SIG-M5 treated with dmso at 0.1 percent for 504 hours (cell line): ENCODE data around the gene PLIN5.
A peak's percentile ranks its signal among the peaks of the same experiment; 100 is the strongest.
"Not testable (repeated sequence)": the region's sequence is repeated elsewhere in the genome, so short reads cannot be mapped to it uniquely, and the experiment has no call there.

ENCODE experiments used
- DNase-seq: peaks from one replicate; lab custom pipeline; 2025; ENCODE audit not compliant: unreplicated experiment; lab: John Stamatoyannopoulos, UW

Gene PLIN5

DNA sequence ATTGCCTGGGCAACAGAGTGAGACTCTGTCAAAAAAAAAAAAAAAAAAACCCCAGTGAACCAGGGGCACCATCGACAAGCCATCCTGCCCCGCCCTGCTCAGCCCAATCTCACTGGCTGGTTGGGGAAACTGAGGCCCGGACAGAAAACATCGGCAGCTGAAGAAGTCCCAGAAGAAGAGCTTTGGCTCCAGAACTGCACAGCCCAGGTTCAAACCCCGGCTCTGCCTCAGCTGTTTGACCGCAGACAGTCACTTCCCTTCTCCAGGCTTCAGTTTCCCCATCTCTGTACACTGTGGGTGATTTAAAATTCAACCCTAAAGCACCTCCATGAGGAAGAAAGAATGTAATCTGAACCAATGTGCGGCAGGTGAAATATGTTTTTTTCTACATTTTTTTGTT, 33.9 kb upstream of the PLIN5 start:
- DNase-seq, result peak; percentile 66

DNA sequence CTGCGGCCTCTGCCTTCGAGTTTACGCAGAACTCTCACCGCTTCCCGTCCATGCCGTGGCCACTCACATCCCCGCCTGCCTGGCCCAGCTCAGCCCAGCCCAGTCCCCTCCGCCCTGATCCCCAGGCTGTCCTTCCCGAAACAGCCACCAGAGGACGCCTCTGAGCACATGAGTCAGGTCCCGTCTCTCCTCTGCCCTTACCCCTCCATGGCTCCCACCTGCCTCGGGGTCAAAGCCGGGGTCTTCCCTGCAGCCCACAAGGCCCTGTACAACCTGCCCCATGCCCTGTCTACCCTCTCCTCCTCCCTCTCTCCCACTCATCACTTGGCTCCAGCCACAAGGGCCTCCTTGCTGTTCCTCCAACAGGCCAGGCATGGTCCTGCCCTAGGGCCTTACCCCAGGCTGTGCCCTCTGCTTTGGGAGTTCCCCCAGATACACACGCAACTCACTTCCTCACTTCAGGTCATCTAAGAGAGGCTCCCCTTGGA, 32.6 kb upstream of the PLIN5 start:
- no peak for DNase-seq

DNA sequence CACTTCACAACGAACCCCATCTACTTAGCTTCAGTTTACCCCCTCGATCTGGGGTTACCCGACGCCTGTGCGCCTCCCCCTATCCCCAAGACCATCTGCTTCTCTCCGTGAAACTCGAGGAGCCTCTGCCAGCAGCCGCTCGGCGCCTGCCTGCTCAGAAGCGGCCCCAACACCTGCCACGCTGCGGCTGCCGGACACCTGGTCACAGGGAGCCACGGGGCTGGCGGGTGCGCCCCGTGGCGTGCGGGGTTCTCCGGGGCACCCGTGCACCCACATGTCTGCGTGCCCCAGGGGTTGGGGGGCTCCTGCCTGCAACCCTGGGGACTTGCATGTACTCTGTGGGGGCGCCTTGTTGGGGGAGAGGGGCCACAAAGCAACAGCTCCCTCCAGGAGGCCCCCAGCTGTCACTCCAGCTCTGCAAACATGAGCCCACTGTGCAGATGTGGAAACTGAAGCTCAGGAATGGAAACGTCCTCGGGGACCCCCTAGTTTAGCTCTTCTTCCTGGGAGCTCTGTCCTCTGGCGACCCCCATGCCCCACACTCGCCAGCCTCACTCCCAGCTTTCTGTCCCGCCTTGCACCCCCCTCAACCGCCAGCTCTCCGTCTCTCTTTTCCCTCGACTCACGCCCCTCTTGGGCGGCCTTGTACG, 31.5 kb upstream of the PLIN5 start:
- DNase-seq, result no peak

DNA sequence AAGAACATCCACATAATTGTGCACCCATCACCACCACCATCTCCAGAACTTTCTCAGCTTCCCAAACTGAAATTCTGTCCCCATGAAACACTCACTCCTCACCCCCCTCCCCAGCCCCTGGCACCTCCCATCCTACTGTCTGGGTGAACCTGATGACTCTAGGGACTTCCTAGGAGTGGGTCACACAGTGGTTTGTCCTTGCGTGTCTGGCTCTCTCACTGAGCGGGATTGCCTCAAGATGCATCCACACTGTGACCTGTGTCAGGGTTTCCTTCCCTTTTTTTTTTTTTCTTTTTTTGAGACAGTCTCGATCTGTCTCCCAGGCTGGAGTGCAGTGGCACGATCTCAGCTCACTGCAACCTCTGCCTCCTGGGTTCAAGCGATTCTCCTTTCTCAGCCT, 28.5 kb upstream of the PLIN5 start:
- not testable (repeated sequence) for DNase-seq

DNA sequence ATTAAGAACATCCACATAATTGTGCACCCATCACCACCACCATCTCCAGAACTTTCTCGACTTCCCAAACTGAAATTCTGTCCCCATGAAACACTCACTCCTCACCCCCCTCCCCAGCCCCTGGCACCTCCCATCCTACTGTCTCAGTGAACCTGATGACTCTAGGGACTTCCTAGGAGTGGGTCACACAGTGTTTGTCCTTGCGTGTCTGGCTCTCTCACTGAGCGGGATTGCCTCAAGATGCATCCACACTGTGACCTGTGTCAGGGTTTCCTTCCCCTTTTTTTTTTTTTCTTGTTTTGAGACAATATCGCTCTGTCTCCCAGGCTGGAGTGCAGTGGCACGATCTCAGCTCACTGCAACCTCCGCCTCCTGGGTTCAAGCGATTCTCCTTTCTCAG, 27.1 kb upstream of the PLIN5 start:
- peak; percentile 42 for DNase-seq

DNA sequence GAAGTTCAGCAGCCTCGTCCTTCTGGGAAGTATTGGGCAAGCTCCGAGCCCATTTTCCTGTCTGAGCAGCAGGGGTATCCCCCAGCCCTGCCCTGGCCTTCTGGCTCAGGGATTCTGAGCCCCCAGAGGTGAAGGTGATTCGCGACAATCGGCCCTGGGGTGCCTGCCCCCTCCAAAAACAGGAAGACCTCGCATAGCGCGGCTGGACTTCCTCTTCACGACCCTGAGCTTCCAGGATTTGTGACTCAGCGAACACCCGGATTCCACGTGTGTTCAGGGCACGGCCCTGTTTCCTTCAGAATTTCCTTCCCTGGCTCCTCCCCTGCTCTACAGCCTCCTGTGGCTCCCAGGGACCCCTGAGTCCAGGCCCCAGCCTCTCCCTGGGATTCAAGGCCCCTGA, 24.5 kb upstream of the PLIN5 start, which contains the start of gene SEMA6B:
SEMA6B (minus strand) TSS at position 116 of the 400 bp plus-strand sequence. CDS start 1,227 bp downstream, outside the sequence.
- no peak for DNase-seq

DNA sequence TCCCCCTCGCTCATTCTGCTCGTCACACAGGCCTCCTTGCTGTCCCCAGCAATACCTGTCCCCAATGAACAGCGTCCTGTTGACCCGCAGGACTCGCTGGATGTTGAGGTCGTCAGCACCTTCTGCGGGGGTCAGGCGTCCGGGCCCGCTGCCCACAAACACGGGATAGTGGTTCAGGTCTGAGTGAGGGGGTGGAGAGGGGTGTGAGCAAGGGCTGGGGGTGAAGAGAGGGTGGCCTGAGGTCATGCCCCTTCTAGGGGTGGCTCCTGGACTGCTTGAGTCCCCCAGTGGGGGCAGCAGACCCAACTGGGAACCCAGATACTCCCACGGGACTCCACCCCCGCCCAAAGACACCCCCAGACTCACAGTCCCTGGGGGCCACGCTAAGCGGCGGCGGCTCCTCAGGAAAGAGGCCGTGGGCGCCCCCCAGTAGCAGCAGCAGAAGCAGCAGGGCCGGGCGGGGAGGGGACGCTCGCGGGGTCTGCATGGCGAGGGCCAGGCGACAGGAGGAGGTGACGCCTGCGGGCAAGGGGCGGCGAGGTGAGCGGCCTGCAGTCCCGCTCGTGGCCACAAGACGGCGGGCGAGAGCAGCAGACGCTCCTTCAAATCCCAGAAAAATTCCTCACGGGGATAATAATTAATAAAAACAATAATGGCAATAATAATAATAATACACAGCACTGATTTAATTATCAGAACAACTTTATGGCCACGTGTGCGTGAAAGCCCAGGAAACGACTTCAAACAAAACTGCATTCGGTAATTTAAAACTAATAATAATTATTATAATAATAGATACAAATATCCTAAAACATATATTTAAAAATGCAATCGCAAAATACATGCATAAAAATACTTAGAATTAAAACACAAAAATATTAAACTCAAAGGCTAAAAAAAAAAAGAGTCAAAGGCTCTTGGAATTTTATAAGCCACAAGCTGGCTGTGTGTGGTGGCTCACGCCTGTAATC, 23.2 kb upstream of the PLIN5 start:
- DNase-seq, result no peak

DNA sequence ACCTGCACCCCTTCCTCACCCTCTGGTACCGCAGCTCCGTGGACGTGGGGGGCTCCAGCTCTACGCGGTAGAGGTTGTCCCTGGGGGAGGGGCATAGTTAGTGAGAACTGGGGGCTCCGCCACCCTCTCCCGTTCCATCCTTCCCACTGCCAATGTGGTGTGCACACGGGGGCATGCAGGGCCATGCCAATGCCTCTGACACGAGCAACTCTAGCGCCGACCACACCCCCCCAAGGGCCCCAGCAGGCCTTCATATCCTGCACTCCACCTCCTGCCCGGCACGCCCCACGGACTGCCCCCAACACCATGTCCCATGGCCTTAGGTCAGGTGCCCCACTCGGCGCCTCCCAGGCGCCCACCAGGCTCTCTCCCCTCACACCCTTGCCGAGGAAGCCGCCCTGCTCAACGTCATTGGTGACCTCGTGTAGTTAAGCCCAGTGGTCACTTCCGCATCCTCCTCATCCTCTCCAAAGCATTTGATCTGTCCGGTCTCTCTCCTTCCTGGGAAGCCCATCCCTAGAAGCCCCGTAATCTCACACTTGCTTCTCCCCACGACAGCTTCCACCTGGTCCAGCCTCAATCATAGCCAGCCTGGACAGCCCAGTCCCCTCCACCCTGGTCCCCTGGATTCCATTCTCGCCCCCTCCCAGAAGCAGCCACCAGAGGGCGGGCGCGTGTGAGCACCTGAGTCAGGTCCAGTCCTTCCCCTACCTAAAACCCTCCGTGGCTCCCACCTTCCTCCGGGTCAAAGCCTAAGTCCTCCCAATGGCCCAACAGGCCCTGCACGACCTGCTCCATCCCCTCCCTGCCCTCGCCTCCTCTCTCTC, 22.3 kb upstream of the PLIN5 start:
- DNase-seq, result no peak

DNA sequence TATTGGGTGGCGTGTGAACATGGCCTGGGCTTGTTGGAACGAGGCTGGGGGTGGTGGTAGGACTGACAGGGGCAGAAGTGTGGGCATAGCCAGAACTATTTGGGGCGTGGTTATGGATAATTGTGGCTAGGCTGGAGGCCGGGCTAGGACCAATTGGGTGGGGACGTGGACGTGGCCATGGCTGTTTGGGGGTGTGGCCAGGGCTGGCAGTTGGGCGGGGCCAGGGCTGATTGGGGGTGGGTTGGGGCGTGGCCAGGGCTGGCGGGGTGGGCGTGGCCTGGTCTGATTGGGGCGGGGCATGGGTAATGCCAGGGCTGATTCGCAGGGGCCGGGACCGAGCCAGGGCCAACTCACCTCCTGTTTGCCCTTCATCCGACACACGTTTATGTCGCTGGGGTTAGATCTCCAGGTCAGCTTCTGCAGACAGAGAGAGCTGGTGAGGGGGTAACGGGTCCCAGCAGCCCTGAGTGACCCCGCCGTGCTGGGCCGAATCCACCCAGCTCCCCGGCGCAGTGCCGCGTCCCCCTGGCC, 21.6 kb upstream of the PLIN5 start:
- no peak for DNase-seq

DNA sequence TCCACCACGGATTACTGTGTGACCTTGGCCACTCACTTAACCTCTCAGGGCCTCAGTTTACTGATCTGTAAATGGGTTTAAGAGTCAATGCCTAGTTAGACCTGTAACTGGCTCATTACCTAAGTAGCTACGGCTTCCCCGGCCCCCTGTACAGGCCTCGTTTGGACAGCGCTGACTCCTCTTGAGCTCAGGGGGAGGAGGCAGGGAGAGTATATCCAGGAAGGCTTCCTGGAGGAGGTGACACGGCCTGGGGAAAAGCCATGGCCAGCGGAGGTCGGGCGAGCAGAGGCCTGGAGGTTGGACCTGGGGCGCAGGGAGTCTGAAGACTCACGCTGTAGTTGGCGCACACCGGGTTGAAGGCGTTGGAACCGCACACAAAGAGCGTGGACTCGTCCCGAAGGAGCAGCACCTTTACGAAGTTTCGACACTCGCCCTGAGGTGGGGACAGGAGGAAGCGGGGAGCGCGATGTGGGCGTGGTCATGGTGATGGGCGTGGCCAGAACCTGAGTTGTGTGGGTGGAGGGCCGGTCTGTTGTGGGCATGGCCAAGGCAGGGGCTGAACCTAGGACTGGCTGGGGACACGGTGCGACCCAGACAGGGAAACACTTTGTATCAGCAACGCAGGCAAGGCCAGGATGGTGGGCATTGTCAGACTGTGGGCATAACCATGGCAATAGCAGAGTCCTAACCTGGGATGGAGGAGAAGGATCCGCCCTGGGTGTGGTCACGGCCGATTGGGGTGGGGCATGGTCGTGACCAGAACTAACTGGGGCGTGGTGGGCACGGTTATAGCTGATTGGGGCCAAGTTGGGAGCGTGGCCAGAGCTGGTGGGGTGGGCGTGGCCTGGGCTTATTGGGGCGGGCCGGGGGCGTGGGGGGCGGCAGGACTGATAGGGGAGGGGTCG, 20.9 kb upstream of the PLIN5 start:
- DNase-seq, result no peak

DNA sequence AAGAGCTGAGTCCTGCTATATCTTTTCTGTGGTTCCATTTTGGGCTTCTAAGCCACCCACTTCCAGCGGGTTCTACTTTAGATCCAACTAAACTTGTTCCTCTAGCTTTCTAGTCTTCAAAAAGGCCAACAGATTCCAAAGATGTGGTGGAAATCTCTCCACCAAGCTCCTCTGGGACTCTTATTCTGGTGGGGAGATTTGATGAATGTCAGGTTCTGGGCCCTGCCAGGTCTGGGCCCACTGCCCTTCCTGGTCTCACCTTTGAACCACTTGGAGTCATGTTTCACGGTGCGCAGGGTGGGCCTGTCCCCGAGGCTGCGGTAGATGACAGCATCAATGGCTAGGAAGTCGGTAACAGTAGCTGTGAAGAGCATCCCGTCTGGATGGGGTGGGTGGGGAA, 19.7 kb upstream of the PLIN5 start:
- DNase-seq, result no peak

DNA sequence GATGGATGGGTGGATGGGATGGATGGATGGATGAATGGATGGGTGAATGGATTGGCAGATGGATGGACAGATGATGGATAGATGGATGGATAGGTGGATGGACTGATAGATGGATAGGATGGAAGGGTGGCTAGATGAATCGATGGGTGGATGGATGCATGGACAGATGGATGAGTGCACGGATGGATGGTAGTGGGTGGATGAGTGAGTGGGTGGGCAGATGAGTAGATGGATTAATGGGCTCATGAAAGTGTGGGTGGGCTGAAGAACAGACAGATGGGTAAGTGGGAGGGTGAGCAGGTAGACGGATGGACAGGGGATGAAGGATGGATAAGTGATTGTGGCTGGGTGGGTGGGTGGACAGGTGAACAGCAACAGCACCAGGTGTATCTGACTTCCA, 18.8 kb upstream of the PLIN5 start:
- DNase-seq, result no peak

DNA sequence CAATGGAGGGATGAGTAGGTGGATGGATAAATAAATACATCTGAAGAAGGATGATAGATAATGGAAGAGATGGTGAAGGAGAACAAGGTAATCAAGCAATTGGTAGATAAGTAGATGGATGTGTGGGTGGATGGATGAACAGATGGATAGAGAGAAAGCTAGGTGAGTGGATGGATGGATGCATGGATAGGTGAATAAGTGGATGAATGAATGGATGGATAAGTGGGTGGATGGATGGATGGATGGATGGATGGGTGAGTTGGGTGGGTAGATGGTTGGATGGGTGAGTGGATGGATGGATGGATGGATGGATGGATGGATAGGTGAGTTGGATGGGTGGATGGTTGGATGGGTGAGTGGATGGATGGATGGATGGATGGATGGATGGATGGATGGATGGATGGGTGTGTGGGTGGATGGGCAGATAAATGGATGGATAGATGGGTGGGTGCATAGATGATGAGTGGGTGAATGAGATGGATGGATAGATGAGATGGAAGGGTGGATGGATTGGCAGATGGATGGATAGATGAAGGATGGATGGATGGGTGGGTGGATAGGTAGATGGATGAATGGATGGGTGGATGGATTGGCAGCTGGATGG, 18.2 kb upstream of the PLIN5 start:
- DNase-seq, result no peak

DNA sequence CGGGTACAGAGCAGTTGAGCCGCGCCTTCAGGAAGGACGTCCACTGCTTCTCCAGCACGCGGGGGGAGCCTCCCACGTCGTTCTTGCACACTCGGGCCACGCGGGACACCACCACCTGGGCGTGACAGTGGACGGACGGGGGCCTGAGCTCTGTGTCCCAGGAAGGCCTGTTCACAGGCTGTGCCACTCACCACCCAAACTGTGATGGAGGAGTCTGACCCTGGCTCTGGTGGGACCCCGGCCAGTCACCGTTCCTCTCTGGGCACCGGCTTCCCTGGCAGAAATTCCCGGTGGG, 17.4 kb upstream of the PLIN5 start:
- no peak for DNase-seq

DNA sequence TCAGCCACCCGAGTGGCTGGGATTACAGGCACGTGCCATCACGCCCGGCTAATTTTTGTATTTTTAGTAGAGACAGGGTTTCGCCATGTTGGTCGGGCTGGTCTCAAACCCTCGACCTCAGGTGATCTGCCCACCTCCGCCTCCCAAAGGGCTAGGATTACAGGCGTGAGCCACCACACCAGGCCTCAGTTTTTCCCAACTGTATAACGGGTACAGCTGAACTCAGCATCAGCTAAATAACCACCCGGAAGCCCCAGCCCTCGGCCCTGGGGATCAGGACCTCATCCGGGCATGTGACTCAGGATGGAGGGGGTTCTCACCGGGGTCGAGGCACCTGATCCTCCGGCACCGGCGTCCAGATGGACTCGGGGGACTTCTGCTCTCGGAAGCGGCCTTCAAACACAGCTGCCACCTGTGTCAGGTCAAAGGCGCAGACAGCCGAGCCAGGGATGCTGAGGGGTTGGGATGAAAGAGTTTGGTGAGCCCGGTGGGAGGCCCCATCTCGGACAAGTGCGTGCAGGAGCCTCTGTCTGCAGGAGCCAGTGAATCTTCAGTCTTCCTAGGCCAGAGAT, 15.5 kb upstream of the PLIN5 start:
- DNase-seq, result no peak

DNA sequence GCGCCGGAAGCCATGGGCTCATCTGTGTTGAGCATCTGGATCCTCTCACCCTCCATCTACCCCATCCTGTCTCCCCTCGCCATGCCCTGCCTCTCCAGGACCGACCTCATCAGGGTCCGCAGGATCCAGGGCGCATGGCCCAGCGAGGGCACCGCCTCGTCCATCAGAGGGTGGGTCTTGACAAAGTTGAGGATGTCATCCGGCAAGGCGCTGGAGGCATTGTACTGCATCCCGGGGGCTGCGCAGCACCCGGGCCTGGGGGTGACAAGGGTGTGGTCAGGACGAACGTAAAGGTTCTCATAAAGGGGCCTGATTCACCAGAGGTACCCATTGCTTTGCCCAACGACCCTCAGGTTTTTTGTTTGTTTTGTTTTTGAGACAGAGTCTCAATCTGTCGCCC, 15.0 kb upstream of the PLIN5 start:
- no peak for DNase-seq

DNA sequence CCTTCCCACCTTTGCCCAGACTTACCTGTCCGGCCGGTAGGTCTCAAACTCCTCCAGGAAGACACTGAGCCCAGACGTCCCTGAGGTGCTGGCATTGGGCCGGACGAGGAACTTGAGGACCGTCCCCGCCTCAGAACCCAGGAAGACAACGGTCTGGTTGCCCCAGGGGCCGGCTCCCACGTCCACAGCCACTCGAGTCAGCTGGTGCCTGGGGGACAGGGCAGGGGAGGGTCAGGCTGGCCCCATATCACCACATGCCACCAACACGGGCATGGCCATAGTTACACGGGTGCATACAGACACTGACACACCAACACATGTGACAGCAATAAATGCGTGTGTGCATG, 13.2 kb upstream of the PLIN5 start:
- no peak for DNase-seq

DNA sequence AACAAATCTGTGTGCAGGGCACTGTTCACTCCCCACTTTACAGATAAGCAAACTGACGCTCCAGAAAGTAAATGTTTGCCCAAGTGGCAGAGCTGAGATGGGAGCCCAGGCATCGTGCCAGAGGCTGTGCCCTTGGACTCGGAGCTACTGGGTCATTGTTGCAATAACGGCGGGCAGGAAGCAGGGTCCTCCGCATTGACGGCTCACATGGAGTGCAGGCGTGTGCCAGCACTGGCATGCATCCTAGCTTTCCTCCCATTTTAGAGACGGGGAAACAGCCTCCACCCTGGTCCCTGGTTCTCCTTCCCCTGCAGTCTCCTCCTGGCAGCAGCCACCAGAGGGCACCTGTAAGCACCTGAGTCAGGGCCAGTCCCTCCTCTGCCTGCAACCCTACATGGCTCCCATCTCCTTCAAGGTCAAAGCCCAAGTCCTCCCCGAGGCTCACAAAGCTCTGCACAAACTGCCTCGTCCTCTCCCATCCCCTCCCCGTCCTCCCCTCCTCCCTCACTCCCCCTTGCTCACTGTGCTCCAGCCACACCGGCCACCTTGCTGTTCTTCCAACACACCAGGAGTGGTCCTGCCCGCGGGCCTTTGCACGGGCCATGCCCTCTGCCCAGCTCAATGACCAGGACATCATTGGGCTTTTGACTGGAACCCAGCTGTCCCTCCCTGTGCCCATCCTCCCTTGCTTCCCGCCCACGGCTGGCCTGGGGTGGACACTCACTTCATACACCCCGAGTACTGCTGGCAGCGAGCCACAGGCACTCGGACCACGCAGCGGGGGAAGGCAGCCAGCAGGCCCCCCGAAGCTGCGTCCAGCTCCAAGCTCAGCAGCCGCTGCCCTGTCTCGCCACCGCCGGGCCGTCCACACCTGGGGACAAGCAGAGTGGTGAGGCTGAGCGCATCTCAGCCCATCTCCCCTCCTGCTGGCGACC, 12.5 kb upstream of the PLIN5 start:
- no peak for DNase-seq
